Kidney (tissue), 22 donors: ENCODE data around the gene NCDN. TPM values are rescaled to one million over a fixed set of nuclear protein-coding genes. Genes with fewer than 3 reads are reported as not detected.
A peak's percentile ranks its signal among the peaks of the same experiment; 100 is the strongest.

ENCODE experiments used
- DNase-seq, 5 donors: peaks; one replicate each; pipeline ENCODE4 v3.0.0-alpha.2; 2013 to 2020
- FAIRE-seq: peaks from 2 replicates; lab custom pipeline; 2012; peaks lifted over from hg19 to GRCh38; lab: Jason Lieb, UNC
- H3K27ac ChIP-seq, 2 donors: one replicate each; pipeline ENCODE4 v1.7.0; 2013; ENCODE audit warnings: low read depth in 2 of 2, low read length in 2 of 2, inconsistent platforms in 1 of 2
- H3K27me3 ChIP-seq: one replicate; pipeline ENCODE4 v1.7.1; 2013; ENCODE audit warnings: low read length, inconsistent platforms; ENCODE audit not compliant: control insufficient read depth, insufficient read depth
- H3K36me3 ChIP-seq, 3 donors: one replicate each; pipeline versions ENCODE4 v1.7.0 to v1.7.1; 2013; ENCODE audit warnings: low read length in 3 of 3, control low read depth in 1 of 3, inconsistent platforms in 1 of 3; ENCODE audit not compliant: insufficient read depth in 3 of 3, control insufficient read depth in 2 of 3
- H3K4me1 ChIP-seq, 3 donors: one replicate each; pipeline versions ENCODE4 v1.7.0 to v1.7.1; 2013; ENCODE audit warnings: low read length in 3 of 3, inconsistent platforms in 1 of 3, low read depth in 1 of 3; ENCODE audit not compliant: control insufficient read depth in 2 of 3, insufficient read depth in 2 of 3
- H3K4me3 ChIP-seq, 3 donors: one replicate each; pipeline versions ENCODE4 v1.7.0 to v1.8.1; 2013; ENCODE audit warnings: low read length in 3 of 3, control low read depth in 1 of 3, inconsistent platforms in 1 of 3
- H3K9ac ChIP-seq, 3 donors: one replicate each; pipeline versions ENCODE4 v1.7.0 to v1.7.1; 2013; ENCODE audit warnings: low read length in 3 of 3, control low read depth in 1 of 3, inconsistent platforms in 1 of 3
- H3K9me3 ChIP-seq, 3 donors: one replicate each; pipeline versions ENCODE4 v1.7.0 to v1.7.1; 2013; ENCODE audit warnings: low read length in 3 of 3, control low read depth in 1 of 3, inconsistent platforms in 1 of 3; ENCODE audit not compliant: control insufficient read depth in 2 of 3, insufficient read depth in 1 of 3
- intact Hi-C: fragments of 100-400 bp; cut with DNase I; formaldehyde crosslinking; loops from one replicate; pipeline ENCODE4 v1.11.1; 2022
- long read RNA-seq, 10 donors: library from polyadenylated mRNA in 1 of 10; unstranded in 1 of 10; transcript quantifications; one replicate each; pipeline ENCODE4 v2.0.0 and lab custom pipeline, GENCODE V29; 2021 to 2026
- polyA plus RNA-seq: library from polyadenylated mRNA; stranded (reverse); fragments of 350-450 nt; fragmentation: Illumina TruSeq; extraction: RNeasy Lipid Tissue Mini Kit (QIAGEN cat#74804); gene quantifications from one replicate; pipeline ENCODE4 v1.2.3, GENCODE V29; 2014; ENCODE audit warnings: low read depth, low replicate concordance; ENCODE audit not compliant: insufficient read depth
- total RNA-seq: library from RNA; stranded (reverse); fragmentation: NEBNext Ultra II Directional; extraction: Animal tissue kit (Norgen Biotek cat#: 25700); gene quantifications from one replicate; pipeline ENCODE4 v1.2.1, GENCODE V29; 2021
- TF ChIP-seq, protein P1 (sequence below): IDR thresholded peaks from 3 replicates; pipeline ENCODE4 v1.5.1; 2012; ENCODE audit warnings: mild to moderate bottlenecking, moderate library complexity, borderline replicate concordance; ENCODE audit not compliant: insufficient read depth; ENCODE audit errors: extremely low read depth
- donor health status: control.
- donor health status: control.
- donor health status: control.
- donor health status: control.
- donor health status: control.
- donor health status: DM: yes; HTN: yes; CAD: no.
- donor health status: Normal renal cell carcinoma (clear cell type).

NCDN gene, protein sequence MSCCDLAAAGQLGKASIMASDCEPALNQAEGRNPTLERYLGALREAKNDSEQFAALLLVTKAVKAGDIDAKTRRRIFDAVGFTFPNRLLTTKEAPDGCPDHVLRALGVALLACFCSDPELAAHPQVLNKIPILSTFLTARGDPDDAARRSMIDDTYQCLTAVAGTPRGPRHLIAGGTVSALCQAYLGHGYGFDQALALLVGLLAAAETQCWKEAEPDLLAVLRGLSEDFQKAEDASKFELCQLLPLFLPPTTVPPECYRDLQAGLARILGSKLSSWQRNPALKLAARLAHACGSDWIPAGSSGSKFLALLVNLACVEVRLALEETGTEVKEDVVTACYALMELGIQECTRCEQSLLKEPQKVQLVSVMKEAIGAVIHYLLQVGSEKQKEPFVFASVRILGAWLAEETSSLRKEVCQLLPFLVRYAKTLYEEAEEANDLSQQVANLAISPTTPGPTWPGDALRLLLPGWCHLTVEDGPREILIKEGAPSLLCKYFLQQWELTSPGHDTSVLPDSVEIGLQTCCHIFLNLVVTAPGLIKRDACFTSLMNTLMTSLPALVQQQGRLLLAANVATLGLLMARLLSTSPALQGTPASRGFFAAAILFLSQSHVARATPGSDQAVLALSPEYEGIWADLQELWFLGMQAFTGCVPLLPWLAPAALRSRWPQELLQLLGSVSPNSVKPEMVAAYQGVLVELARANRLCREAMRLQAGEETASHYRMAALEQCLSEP
- 22.4 TPM for total RNA-seq
- polyA plus RNA-seq = 14.3 TPM
- long read RNA-seq, donor 1, partial matches to known transcripts = 0 of 3 reads
- long read RNA-seq, donor 1, other reads (novel, unspliced or antisense) = 0 of 3 reads
- long read RNA-seq, donor 2, partial matches to known transcripts = 0 of 1 reads
- long read RNA-seq, donor 2, other reads (novel, unspliced or antisense) = 0 of 1 reads
- long read RNA-seq, donor 3, partial matches to known transcripts = 0 of 2 reads
- long read RNA-seq, donor 3, other reads (novel, unspliced or antisense) = 0 of 2 reads
- long read RNA-seq, donor 4, transcript NCDN-201 (8 exons, 3,433 nt) = major isoform, 5 of 6 reads
- long read RNA-seq, donor 4, partial matches to known transcripts = 0 of 6 reads
- long read RNA-seq, donor 4, other reads (novel, unspliced or antisense) = 0 of 6 reads
- long read RNA-seq, donor 5 = 0 reads
- long read RNA-seq, donor 6, partial matches to known transcripts = 0 of 3 reads
- long read RNA-seq, donor 6, other reads (novel, unspliced or antisense) = 0 of 3 reads
- long read RNA-seq, donor 7, partial matches to known transcripts = 18 of 23 reads
- long read RNA-seq, donor 7, other reads (novel, unspliced or antisense) = 1 of 23 reads
- long read RNA-seq, donor 8, partial matches to known transcripts = 0 of 2 reads
- long read RNA-seq, donor 8, other reads (novel, unspliced or antisense) = 0 of 2 reads
- long read RNA-seq, donor 9 = 0 reads
- long read RNA-seq, donor 10, transcript NCDN-201 (8 exons, 3,433 nt) = major isoform, 6 of 6 reads
- long read RNA-seq, donor 10, partial matches to known transcripts = 0 of 6 reads
- long read RNA-seq, donor 10, other reads (novel, unspliced or antisense) = 0 of 6 reads

DNA sequence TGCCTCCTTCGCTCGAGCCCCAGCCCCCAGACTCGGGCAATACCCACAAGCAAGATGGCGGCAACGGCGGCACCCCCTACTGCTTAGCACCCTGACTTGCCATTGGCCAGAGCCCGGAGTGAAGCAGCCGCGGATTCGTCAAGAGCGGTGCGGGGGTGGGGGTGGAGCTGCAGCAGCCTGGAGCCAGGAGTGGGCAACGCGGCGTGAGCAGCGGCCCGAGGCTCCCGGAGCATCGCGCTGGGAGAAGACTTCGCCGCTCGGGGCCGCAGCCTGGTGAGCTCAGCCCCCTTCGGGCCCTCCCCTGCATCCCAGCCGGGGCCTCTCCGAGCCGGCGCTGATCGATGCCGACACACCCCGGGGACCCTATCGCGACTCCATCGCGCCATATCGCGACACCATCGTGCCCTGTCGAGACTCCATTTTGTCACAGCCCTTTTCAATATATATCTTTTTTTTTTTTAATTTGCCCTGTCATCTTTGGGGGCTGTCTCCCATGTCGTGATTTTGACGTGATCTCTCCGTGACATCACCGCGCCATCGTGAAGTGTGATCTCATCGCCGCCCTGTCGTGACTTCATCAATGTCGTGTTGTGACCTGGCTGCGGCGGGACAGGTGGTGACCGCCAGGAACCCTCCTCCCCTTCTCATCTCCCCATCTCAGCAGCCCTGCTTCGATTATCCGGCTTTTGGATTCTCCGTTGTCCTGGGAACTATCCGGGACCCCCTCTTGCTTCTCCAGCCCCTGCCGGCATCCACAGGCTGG is at the start of gene NCDN:
TSS of gene NCDN (plus strand) at position 189 of the 763 bp plus-strand sequence. CDS start at position 581, 392 bp downstream.
- H3K27me3 ChIP-seq = no peaks in the 10 kb centered on the region
- H3K36me3 ChIP-seq = peaks cover 0 to 10% (median 3%) of the 10 kb centered on the region in 3 donors
- intact Hi-C loops = no loop called here
- no peaks in the 10 kb centered on the region for H3K9me3 ChIP-seq
- H3K9ac ChIP-seq = peak within 1 kb of the TSS; percentile 79 to 85 (median 84)
- FAIRE-seq = no peak
- peak; percentile 98 to 99 (median 99) for DNase-seq
- peak within 1 kb of the TSS; percentile 64 to 92 (median 90) for H3K4me3 ChIP-seq
- peak within 1 kb of the TSS; percentile 94 to 95 for H3K27ac ChIP-seq
- TF ChIP-seq, protein P1, sequence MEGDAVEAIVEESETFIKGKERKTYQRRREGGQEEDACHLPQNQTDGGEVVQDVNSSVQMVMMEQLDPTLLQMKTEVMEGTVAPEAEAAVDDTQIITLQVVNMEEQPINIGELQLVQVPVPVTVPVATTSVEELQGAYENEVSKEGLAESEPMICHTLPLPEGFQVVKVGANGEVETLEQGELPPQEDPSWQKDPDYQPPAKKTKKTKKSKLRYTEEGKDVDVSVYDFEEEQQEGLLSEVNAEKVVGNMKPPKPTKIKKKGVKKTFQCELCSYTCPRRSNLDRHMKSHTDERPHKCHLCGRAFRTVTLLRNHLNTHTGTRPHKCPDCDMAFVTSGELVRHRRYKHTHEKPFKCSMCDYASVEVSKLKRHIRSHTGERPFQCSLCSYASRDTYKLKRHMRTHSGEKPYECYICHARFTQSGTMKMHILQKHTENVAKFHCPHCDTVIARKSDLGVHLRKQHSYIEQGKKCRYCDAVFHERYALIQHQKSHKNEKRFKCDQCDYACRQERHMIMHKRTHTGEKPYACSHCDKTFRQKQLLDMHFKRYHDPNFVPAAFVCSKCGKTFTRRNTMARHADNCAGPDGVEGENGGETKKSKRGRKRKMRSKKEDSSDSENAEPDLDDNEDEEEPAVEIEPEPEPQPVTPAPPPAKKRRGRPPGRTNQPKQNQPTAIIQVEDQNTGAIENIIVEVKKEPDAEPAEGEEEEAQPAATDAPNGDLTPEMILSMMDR = no peak
- peaks cover 0 to 19% (median 18%) of the 10 kb centered on the region in 3 donors for H3K4me1 ChIP-seq

DNA sequence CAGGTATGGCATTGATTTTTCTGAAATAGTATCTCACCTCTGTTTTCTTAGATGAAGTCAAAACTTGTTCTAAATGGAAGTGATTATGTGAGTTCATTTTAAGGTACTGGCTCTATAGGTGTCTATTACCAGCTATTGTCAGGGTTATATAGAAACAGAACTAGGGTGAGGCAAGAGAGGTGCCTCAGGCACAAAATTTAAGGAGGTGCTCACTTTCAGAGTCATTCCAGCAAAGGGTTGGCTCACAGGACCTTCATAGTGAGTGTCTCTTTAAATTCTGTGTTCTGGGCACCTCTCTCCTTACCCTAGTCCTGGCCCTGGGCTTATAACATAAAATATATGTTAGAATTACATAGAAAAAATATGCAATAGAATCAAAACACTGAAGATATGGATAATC is 49.7 kb upstream of the NCDN start:
- Histone ChIP-seq H3K9ac (no peak overlapping the region), H3K27me3 (no peaks in the 10 kb centered on the region), H3K4me1 (peaks cover 0 to 19% (median 14%) of the 10 kb centered on the region in 3 donors), H3K9me3 (no peaks in the 10 kb centered on the region), H3K4me3 (no peak overlapping the region), H3K27ac (no peak overlapping the region), H3K36me3 (peaks cover 0 to 4% (median 0%) of the 10 kb centered on the region in 3 donors)
- DNase-seq (no peak), FAIRE-seq (no peak)
- TF ChIP-seq, protein P1 = no peak
- intact Hi-C loops = no loop called here
